ENCODE results near the gene PLCL2.

Gene PLCL2

DNA sequence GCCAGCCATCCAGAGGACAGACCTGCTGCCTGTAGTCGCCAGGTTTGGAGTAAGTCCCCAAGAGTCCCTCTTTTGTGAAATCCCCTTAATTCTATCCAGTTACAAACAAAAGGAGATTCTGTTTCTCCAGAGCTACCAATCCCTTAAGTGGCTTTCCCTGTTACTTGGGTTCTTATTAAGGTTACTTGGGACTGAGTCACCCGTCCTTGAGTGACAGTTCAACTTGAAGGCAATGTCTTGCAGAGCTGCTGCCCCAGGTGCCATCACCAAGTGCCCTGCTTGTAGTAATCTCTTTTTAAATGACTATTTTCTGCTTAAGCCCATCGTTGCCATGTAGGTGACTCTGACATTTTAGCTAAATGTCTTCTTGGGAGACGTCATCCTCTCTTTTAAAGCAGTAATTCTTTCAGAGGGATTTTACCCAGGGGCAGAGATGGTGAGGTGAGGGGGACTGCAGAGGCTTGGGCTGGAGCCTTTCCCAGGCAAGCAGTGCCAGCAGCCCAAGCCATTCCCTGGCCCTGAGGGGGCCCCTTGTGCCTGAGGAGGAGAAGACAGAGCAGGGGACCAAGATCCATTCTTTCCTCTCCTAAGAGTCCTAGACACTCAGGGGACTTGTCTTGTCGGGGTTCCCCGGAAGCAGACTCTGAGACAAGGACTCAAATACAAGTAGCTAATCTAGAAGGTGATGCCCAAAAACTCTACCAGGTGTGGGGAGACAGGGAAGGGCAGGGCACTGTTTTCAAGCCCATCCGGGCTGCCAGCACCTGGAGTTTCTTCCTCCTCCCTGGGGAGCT lies 253.7 kb downstream of the PLCL2 start:
- in situ Hi-C loops (cut with HindIII; ENCODE audit: low sequenced_read_pairs), result no loop called here
- H3K4me3 ChIP-seq (ENCODE audit: low read depth, low read length), result no peak overlapping the region
- DNase-seq (ENCODE audit: low read depth), result no peak
- TF ChIP-seq, protein P1, sequence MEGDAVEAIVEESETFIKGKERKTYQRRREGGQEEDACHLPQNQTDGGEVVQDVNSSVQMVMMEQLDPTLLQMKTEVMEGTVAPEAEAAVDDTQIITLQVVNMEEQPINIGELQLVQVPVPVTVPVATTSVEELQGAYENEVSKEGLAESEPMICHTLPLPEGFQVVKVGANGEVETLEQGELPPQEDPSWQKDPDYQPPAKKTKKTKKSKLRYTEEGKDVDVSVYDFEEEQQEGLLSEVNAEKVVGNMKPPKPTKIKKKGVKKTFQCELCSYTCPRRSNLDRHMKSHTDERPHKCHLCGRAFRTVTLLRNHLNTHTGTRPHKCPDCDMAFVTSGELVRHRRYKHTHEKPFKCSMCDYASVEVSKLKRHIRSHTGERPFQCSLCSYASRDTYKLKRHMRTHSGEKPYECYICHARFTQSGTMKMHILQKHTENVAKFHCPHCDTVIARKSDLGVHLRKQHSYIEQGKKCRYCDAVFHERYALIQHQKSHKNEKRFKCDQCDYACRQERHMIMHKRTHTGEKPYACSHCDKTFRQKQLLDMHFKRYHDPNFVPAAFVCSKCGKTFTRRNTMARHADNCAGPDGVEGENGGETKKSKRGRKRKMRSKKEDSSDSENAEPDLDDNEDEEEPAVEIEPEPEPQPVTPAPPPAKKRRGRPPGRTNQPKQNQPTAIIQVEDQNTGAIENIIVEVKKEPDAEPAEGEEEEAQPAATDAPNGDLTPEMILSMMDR (IDR thresholded peaks at IDR 0.05; ENCODE audit: low read depth, low read length, missing control alignments), result no peak
